ENCODE data around the gene SPACA6. TPM values are rescaled to one million over a fixed set of nuclear protein-coding genes. Genes with fewer than 3 reads are reported as not detected.
"Not testable (repeated sequence)": the region's sequence is repeated elsewhere in the genome, so short reads cannot be mapped to it uniquely, and the experiment has no call there.

SPACA6 gene, protein sequence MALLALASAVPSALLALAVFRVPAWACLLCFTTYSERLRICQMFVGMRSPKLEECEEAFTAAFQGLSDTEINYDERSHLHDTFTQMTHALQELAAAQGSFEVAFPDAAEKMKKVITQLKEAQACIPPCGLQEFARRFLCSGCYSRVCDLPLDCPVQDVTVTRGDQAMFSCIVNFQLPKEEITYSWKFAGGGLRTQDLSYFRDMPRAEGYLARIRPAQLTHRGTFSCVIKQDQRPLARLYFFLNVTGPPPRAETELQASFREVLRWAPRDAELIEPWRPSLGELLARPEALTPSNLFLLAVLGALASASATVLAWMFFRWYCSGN
- 5.2 and 8.0 TPM in 2 replicates for total RNA-seq
- polyA plus RNA-seq (2012) = 17.7 TPM

DNA sequence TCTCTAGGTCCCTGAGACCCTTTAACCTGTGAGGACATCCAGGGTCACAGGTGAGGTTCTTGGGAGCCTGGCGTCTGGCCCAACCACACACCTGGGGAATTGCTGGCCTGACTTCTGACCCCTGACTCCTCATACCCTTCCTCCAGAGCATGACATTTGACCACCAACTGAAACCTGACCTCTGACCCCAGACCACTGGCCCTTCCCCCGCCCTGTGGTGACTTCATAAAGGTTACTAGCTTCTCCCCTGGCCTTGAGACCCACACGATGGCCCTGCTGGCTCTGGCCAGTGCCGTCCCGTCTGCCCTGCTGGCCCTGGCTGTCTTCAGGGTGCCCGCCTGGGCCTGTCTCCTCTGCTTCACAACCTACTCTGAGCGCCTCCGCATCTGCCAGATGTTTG, at the start of gene SPACA6:
Gene SPACA6 (plus strand): TSS at position 71 of the 400 bp plus-strand sequence. CDS start 197 bp downstream, at position 268.
- DNase-seq (ENCODE audit: low read depth) = no peak

DNA sequence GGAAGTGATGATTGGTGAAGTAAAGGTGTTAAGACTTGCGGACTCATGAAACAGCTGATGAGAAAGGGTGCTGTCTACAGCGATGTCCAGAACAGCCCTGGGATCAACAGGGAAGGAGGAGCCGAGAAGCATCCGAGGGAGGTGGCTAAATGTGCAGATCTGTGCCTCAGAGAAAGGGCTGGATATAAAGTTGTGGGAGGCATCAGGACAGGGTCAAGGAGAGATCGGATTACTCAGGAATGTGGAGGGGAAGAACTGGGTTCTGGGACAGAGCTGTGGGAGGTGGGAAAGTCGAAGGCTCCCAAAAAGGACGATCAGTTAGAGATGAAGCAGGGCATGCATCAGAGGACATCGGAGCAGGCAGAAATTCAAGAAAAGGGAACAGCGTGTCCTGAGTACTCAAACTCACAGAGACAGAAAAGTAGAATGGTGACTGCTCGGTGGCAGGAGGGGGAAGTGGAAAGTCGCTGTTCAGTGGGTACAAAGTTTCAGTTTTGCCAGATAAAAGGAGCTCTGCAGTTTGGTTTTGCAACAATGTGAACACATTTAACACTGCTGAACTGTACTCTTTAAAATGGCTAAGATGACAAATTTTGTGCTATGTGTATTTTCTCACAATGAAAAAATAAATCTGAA, 48.4 kb upstream of the SPACA6 start:
- no peak for DNase-seq (ENCODE audit: low read depth)

GRCh38 chr19:51646730-51647129, 46.4 kb upstream of the SPACA6 start, which contains the start of gene SIGLEC14:
SIGLEC14 (minus strand) TSS chr19:51646825; CDS start chr19:51646759, 66 bp downstream.
- DNase-seq (ENCODE audit: low read depth) = not testable (repeated sequence)

- no peak for DNase-seq (ENCODE audit: low read depth)
Observed at GRCh38 chr19:51647318-51647717, 45.8 kb upstream of the SPACA6 start.

- DNase-seq (ENCODE audit: low read depth) = no peak
Observed at GRCh38 chr19:51651216-51651846, 41.8 kb upstream of the SPACA6 start.

GRCh38 chr19:51652266-51652665, 40.9 kb upstream of the SPACA6 start:
- DNase-seq (ENCODE audit: low read depth) = no peak

GRCh38 chr19:51653162-51653561, 40.0 kb upstream of the SPACA6 start:
- DNase-seq (ENCODE audit: low read depth) = no peak

GRCh38 chr19:51654783-51655182, 38.3 kb upstream of the SPACA6 start:
- DNase-seq (ENCODE audit: low read depth) = no peak

DNA sequence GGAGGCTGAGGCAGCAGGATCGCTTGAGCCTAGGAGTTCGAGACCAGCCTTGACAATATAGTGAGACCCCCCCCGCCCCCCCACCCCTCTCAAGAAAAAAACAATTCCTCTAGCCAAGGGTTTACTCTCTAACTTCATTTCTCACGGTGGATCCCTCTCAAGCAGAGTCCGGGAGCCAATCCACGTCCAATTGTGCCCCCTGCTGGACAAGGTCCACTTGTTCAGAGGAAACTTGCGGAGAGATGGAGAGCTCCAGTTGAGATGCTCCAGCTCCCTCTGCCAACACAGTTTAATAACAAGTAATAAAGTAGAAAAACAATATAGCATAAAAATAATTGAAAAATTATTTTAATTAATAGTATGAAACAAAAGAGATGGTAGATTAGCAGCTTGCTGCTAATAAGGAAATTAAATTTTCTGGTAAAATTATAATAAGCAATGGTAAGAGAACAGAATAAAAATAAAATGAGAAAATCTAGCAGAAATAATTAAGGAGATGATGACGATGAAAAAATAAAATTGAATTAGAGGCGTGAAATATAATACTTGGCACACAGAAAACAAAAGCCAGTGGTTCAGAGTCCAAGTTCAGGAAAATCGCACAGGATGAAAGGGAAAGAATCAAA, 32.0 kb upstream of the SPACA6 start:
- peak; percentile 91 for DNase-seq (ENCODE audit: low read depth)

- DNase-seq (ENCODE audit: low read depth) = no peak
Observed at GRCh38 chr19:51663650-51664049, 29.5 kb upstream of the SPACA6 start.

DNA sequence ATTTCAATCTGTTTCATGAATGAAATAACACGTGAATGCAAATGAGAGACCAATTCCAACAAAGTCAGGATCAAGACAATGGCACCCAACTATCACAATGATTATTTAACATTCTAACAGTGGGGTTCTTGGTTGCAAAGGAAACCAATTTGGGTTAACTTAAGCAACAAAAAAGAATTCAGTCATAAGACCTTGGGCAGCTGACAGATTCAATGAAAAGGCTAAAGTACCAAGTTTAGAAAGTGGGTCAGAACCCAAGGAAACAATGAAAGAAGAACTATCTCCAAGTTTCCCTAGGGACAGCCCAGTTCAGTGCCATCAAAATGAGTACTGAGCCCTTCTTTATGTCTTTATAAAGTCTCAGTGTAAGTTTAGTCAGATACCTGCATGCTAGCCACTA, 29.0 kb upstream of the SPACA6 start:
- DNase-seq (ENCODE audit: low read depth) = no peak

- no peak for DNase-seq (ENCODE audit: low read depth)
Observed at GRCh38 chr19:51664997-51665396, 28.1 kb upstream of the SPACA6 start.

- DNase-seq (ENCODE audit: low read depth) = no peak
Observed at GRCh38 chr19:51668216-51668615, 24.9 kb upstream of the SPACA6 start.

- DNase-seq (ENCODE audit: low read depth) = not testable (repeated sequence)
Observed at GRCh38 chr19:51675911-51676565, 17.1 kb upstream of the SPACA6 start.

- no peak for DNase-seq (ENCODE audit: low read depth)
Observed at GRCh38 chr19:51676566-51677083, 16.5 kb upstream of the SPACA6 start.

- DNase-seq (ENCODE audit: low read depth) = no peak
Observed at GRCh38 chr19:51680474-51680873, 12.7 kb upstream of the SPACA6 start.

- DNase-seq (ENCODE audit: low read depth) = peak; percentile 71
Observed at GRCh38 chr19:51681286-51681941, 11.7 kb upstream of the SPACA6 start.

DNA sequence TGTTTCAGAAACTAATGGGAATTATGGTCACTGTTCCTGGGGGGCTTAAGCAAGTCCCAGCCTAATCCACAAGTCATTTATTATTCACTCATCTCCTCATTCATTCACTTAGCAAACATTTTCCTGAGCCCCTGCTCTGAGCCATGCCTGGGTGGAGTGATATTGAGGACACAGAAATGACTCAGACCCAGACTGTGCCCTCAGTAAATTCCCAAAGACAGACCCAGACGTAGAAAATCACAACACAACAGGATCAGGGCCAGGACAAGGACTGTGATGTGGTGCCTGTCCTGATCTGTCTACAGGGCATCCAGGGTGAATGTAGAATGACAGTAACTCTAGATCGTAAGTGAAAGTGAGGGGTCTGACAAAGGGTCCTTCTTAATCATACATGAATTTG, 7.0 kb upstream of the SPACA6 start:
- no peak for DNase-seq (ENCODE audit: low read depth)

DNA sequence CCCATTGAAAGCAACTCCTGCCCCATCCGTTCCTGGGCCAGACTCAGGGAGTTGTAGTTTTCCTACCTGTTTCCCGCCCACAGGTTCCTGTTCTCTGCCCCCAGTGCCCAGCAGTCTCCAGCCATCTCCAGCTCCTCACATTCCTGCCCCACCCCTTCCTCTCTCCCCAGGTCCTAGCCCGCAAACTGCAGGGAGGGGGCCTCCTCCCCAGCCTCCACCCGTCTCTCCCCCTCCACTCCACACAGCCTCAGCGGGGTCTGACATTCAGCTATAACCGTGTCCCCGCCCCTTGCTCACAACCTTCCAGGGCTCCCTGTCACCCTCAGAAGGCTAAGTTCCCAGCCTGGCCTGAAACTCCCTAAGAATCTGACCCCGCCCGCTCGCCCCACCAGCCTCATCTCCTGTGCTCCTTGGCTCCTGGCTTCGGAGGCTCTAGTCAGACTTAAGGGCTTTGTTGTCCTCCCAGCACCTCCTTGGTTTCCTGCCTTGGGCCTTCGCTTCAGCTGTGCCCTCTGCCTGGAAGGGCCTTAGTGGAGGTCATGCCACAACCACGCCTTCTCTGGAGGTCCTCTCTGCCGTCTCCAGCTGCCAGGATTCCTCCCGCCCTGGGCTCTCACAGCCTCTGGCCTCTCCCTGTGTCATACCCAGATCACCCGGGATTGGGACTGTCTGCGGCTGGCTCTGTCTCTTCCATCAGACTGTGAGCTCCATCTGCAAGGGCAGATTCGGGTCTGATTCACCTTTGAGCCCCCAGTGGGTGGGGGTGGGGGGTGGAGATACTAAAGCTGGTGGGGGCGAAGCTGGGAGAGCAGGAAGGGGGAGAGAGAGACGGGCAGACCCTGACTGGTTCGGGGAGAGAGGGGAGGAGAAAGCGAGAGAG, 5.1 kb upstream of the SPACA6 start:
- peak; percentile 91 for DNase-seq (ENCODE audit: low read depth)
